Erythroblast (primary cell): ENCODE results near the gene SZRD1.

ENCODE experiments used
- GATA1 ChIP-seq: IDR thresholded peaks from 2 replicates; pipeline ENCODE4 v1.6.1; 2011; ENCODE audit warnings: low read depth, mild to moderate bottlenecking, control low read depth, low read length, moderate library complexity
- POLR2A ChIP-seq: IDR thresholded peaks from 2 replicates; pipeline ENCODE4 v1.6.1; 2011; ENCODE audit warnings: mild to moderate bottlenecking, low read length

DNA sequence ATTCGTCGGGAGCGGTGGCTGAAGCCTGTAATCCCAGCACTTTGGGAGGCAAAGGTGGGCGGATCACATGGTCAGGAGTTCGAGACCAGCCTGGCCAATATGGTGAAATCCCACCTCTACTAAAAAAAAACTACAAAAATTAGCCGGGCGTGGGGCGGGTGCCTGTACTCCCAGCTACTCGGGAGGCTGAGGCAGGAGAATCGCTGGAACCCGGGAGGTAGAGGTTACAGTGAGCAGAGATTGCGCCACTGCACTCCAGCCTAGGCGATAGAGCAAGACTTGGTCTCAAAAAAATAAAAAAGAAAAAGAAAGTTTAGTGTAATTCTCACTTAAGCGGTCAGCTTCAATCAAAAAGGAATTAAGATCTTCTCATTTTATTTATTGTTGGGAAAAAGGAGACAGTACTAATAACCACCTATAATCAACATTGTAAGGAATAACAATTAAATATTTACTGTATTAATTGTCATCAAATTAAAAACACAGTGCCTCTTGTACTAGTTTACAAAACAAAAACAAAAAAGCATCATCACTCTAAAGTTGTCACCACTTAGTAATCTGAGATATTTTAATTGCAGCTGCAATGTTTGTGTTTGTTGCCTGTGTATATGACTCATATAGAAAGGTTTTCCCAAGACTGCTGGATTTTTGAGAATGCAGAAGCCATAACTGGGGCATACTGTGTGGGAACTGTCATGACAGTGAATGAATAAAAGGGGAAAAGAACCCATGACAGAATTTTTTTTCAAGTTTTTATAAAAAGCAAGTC is 18.4 kb upstream of the SZRD1 start:
- TF ChIP-seq POLR2A (no peak), GATA1 (no peak)
